Measurements from ENCODE around the gene CDX2.

DNA sequence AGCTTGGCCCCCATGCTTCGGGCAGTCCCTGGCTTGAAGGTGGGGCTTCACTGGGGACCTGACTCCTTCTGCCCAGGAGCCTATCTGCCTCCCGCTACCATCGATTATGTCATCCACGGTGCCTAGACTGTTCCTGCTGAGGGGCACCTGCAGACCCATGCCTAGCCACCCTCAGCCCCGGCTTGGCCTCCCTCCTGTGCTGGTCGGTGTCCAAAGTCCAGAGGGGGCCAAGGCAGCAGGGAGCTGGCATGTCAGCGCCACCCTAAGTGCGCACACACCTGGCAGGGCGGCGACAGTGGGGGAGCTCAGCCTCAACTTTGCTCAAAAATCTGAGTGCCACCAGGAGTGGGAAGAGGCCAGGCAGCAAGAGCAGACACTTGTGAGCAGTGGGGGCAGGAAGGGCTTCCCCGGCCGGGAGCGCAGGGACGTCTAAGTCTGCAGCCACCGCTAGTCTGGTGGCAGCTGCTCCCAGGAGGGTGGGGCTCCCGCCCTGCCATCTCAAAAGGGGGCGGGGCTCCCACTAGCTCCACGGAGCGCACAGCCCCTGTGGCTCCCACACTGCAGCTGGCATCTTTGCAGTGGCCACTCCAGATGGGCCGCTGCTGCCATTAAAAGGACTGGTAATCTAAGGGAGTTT lies 32.8 kb upstream of the CDX2 start:
- TF ChIP-seq GATA2 (IDR thresholded peaks at IDR 0.05; ENCODE audit: low read depth, low read length): no peak
- TF ChIP-seq GATA3 (IDR thresholded peaks at IDR 0.05; ENCODE audit: low read depth, low read length): no peak
